ENCODE data around the gene SPACDR. TPM values are rescaled to one million over a fixed set of nuclear protein-coding genes. Genes with fewer than 3 reads are reported as not detected.

SPACDR gene
- total and polyA plus RNA-seq, 2 donors (not counting 1 experiment from before 2014, with no cell fraction given): 2.1 to 3.7 TPM

DNA sequence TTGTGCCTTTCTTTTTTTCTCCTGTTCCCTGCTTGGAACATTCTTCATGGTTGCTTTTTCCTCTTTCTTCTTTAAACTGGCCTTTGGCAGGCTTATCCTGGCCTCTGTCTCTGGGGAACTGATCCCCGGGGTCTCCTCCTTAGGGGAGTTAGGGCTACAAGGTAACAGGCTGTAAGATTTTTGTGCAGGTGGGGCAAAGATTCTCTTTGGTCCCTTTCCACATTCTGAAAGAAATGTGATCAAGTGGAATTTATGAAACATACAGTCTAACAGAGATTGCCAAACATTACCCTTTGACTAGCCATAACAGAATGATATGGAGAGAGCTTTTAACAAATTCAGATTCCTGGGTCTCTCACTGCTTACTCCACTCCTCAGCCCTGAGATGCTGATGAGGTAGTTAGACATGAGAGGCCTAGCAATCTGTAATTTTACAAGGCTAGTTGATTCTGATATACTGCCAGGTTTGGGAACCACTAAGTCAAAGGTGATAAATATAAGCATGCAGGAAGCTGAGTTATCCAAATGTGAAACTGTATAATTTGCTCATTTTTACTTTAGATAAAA, 44.3 kb downstream of the SPACDR start:
- no peak overlapping the region for H3K4me2 ChIP-seq (replicated peaks; ENCODE audit: low read depth, low read length, poor library complexity, severe bottlenecking)
- intact Hi-C loops (cut with micrococcal nuclease): no loop called here
- no peak for ATAC-seq (ENCODE audit: low read depth)
- H3K4me1 Mint-ChIP-seq: peaks cover 5% of the 10 kb centered on the region
- no peak overlapping the region for H3K27ac ChIP-seq (ENCODE audit: low read length in 2 of 2)
- no peaks in the 10 kb centered on the region for H4K20me1 ChIP-seq (ENCODE audit: control insufficient read depth, insufficient read depth, low read length, poor library complexity, severe bottlenecking)
- H3K36me3 ChIP-seq (replicated peaks in 1 of 2; ENCODE audit: control extremely low read depth in 1 of 2, control insufficient read depth in 1 of 2, extremely low read depth in 1 of 2, insufficient read depth in 2 of 2, low read length in 1 of 2): peaks cover 1 to 3% of the 10 kb centered on the region in 2 experiments
- ChIA-PET CTCF (interaction anchor here (0.9 to 2.2 kb wide), 3 partner anchors 8 to 16 kb away, joined by 3 to 5 read pairs (median 3); no protein-coding TSS in a partner anchor), POLR2A (interaction anchor here (1.0 kb wide), 1 partner anchor 10 kb away, joined by 3 read pairs; the partner anchor contains the start of gene MEPCE)
- no peaks in the 10 kb centered on the region for H3K9me3 ChIP-seq (ENCODE audit: control extremely low read depth in 1 of 3, control insufficient read depth in 2 of 3, insufficient read depth in 1 of 3, low read length in 2 of 3)
- H3K4me1 ChIP-seq (ENCODE audit: control insufficient read depth in 2 of 2, insufficient read depth in 2 of 2, low read length in 2 of 2): no peaks in the 10 kb centered on the region
- H3K27ac Mint-ChIP-seq: peak overlapping the region; percentile 22
- H3K4me3 ChIP-seq (ENCODE audit: control extremely low read depth in 1 of 5, extremely low read depth in 1 of 5, insufficient read depth in 1 of 5, low read depth in 2 of 5, low read length in 4 of 5): no peak overlapping the region
- no CpG with 5 or more reads among the region's 1 CpG for WGBS (ENCODE audit: insufficient coverage)
- TF ChIP-seq EZH2 (IDR thresholded peaks at IDR 0.05; ENCODE audit: borderline replicate concordance, insufficient read depth, low read depth, low read length, poor library complexity, severe bottlenecking): no peak
- TF ChIP-seq, protein P1, sequence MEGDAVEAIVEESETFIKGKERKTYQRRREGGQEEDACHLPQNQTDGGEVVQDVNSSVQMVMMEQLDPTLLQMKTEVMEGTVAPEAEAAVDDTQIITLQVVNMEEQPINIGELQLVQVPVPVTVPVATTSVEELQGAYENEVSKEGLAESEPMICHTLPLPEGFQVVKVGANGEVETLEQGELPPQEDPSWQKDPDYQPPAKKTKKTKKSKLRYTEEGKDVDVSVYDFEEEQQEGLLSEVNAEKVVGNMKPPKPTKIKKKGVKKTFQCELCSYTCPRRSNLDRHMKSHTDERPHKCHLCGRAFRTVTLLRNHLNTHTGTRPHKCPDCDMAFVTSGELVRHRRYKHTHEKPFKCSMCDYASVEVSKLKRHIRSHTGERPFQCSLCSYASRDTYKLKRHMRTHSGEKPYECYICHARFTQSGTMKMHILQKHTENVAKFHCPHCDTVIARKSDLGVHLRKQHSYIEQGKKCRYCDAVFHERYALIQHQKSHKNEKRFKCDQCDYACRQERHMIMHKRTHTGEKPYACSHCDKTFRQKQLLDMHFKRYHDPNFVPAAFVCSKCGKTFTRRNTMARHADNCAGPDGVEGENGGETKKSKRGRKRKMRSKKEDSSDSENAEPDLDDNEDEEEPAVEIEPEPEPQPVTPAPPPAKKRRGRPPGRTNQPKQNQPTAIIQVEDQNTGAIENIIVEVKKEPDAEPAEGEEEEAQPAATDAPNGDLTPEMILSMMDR (IDR thresholded peaks at IDR 0.05): no peak
- no peaks in the 10 kb centered on the region for H3K79me2 ChIP-seq (ENCODE audit: control insufficient read depth, insufficient read depth, low read length)
- H3K27me3 ChIP-seq (replicated peaks in 1 of 4; ENCODE audit: control extremely low read depth in 1 of 4, control insufficient read depth in 3 of 4, insufficient read depth in 4 of 4, low read length in 3 of 4): no peaks in the 10 kb centered on the region
- no peak overlapping the region for H2AFZ ChIP-seq (ENCODE audit: insufficient read depth, low read depth, low read length, poor library complexity, severe bottlenecking)
- no peak overlapping the region for H3K9ac ChIP-seq (ENCODE audit: low read length)
- H3K9me3 Mint-ChIP-seq (ENCODE audit: insufficient read depth): no peaks in the 10 kb centered on the region
- DNase-seq: no peak
- no peak overlapping the region for H3K4me3 Mint-ChIP-seq
- H3K27me3 Mint-ChIP-seq: no peaks in the 10 kb centered on the region

DNA sequence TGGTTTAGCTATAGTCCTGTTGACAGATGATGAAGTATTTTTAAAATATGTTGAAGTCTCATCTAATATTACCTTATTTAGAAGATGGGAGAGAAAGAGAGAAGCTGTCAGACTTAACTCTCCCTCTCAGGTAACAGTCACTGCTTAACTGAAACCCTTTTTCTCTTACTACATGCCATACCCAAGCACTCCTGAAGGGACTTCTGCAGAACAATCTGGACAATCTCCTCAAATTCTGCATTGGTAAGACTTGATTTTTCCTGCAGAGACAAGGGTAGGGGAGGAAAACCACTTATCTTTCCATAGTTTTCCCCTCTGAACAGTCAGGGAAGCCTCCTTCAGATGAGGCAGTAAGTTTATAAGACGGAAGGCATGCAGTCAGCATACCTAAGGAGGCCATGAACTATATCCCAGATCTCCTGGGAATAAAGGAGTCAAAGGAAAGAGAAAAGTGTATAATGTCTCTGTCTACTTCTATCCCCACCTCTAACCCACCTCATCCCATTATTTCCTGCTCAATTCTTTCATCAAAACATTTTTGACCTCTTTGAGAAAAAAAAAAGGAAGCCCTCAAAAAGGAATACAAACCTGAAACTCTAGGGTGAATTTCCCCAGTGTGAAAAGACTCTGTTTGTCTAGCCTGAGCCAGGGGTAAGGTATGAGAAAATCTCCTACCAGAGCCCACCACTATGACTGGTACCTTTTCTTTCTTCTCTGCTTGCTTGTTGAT, 45.0 kb downstream of the SPACDR start:
- peaks cover under 1 to 1% of the 10 kb centered on the region in 2 experiments for H3K36me3 ChIP-seq (replicated peaks in 1 of 2; ENCODE audit: control extremely low read depth in 1 of 2, control insufficient read depth in 1 of 2, extremely low read depth in 1 of 2, insufficient read depth in 2 of 2, low read length in 1 of 2)
- H4K20me1 ChIP-seq (ENCODE audit: control insufficient read depth, insufficient read depth, low read length, poor library complexity, severe bottlenecking): no peaks in the 10 kb centered on the region
- DNase-seq (no peak), ATAC-seq (ENCODE audit: low read depth) (no peak)
- TF ChIP-seq EZH2 (IDR thresholded peaks at IDR 0.05; ENCODE audit: borderline replicate concordance, insufficient read depth, low read depth, low read length, poor library complexity, severe bottlenecking): no peak
- TF ChIP-seq, protein P1 (IDR thresholded peaks at IDR 0.05): no peak
- no peaks in the 10 kb centered on the region for H3K9me3 ChIP-seq (ENCODE audit: control extremely low read depth in 1 of 3, control insufficient read depth in 2 of 3, insufficient read depth in 1 of 3, low read length in 2 of 3)
- no peak overlapping the region for H2AFZ ChIP-seq (ENCODE audit: insufficient read depth, low read depth, low read length, poor library complexity, severe bottlenecking)
- H3K4me3 ChIP-seq (ENCODE audit: control extremely low read depth in 1 of 5, extremely low read depth in 1 of 5, insufficient read depth in 1 of 5, low read depth in 2 of 5, low read length in 4 of 5): no peak overlapping the region
- no peak overlapping the region for H3K4me3 Mint-ChIP-seq
- H3K79me2 ChIP-seq (ENCODE audit: control insufficient read depth, insufficient read depth, low read length): no peaks in the 10 kb centered on the region
- peaks cover 5% of the 10 kb centered on the region for H3K4me1 Mint-ChIP-seq
- no CpG with 5 or more reads among the region's 1 CpG for WGBS (ENCODE audit: insufficient coverage)
- no peak overlapping the region for H3K27ac ChIP-seq (ENCODE audit: low read length in 2 of 2)
- intact Hi-C loops (cut with micrococcal nuclease): no loop called here
- no peaks in the 10 kb centered on the region for H3K9me3 Mint-ChIP-seq (ENCODE audit: insufficient read depth)
- H3K27me3 ChIP-seq (replicated peaks in 1 of 4; ENCODE audit: control extremely low read depth in 1 of 4, control insufficient read depth in 3 of 4, insufficient read depth in 4 of 4, low read length in 3 of 4): no peaks in the 10 kb centered on the region
- H3K4me2 ChIP-seq (replicated peaks; ENCODE audit: low read depth, low read length, poor library complexity, severe bottlenecking): no peak overlapping the region
- no peak overlapping the region for H3K9ac ChIP-seq (ENCODE audit: low read length)
- ChIA-PET POLR2A (interaction anchor here (0.7 to 1.0 kb wide), 2 partner anchors 10 to 1523 kb away, joined by 3 read pairs; partner anchors contain the start of gene MEPCE), CTCF (interaction anchor here (0.7 to 0.9 kb wide), 3 partner anchors 11 to 863 kb away, joined by 3 read pairs; no protein-coding TSS in a partner anchor)
- no peaks in the 10 kb centered on the region for H3K27me3 Mint-ChIP-seq
- H3K4me1 ChIP-seq (ENCODE audit: control insufficient read depth in 2 of 2, insufficient read depth in 2 of 2, low read length in 2 of 2): no peaks in the 10 kb centered on the region
- H3K27ac Mint-ChIP-seq: no peak overlapping the region
